Left renal pelvis (tissue), 4 donors: ENCODE data around the gene VN1R4. TPM values are rescaled to one million over a fixed set of nuclear protein-coding genes. Genes with fewer than 3 reads are reported as not detected.
A peak's percentile ranks its signal among the peaks of the same experiment; 100 is the strongest.
"Not testable (repeated sequence)": the region's sequence is repeated elsewhere in the genome, so short reads cannot be mapped to it uniquely, and the experiment has no call there.

Experiments
- DNase-seq, 4 donors: peaks; one replicate each; pipeline ENCODE4 v3.0.0-alpha.2; 2013; ENCODE audit warnings: low read depth in 4 of 4, low spot score in 3 of 4
- polyA plus RNA-seq, 4 donors: library from polyadenylated mRNA; unstranded; fragments of 120-200 nt; gene quantifications; one replicate each; pipeline ENCODE4 v1.2.1, GENCODE V29; 2013; ENCODE audit not compliant: insufficient read length in 4 of 4

The VN1R4 gene, protein sequence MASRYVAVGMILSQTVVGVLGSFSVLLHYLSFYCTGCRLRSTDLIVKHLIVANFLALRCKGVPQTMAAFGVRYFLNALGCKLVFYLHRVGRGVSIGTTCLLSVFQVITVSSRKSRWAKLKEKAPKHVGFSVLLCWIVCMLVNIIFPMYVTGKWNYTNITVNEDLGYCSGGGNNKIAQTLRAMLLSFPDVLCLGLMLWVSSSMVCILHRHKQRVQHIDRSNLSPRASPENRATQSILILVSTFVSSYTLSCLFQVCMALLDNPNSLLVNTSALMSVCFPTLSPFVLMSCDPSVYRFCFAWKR
- polyA plus RNA-seq: not detected

DNA sequence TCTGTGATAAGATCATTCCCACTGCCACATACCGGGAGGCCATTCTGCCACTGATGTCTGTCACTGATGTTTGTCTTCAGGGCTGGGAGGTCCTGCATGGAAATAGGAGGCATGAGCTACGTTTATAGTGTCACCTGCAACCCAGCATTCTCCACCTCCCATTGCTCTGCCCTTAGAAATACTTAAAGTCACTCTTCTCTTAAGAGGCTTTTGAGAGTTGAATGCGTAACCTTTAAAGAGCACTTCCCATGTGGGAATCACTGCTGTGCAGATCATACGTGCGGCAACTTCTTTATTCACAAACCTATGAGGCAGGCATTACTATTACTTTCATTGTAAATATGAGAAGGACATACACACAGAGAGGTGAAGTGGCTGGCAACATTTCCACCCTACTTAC, at the start of gene VN1R4:
Gene VN1R4 (minus strand): TSS at position 101 of the 400 bp plus-strand sequence. CDS start 58 bp downstream, at position 43.
- DNase-seq: not testable (repeated sequence)

DNA sequence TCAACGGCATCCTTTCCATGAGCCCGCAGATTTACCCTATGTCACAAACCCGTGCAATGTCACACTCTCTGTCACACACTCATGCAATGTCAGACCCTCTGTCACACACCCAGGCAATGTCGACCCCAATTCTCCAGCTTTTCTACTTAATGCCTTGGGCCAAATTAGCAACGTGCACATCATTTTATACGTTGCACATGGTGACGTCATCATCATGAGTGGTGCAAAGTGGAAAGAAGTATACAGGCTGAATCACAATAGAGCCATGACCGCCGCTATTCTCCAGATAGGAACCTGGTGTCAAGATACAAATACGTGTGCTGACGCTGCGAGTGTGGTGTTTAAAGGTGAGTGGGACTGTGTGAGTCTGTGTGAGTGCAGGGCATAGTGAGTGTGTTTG, 44.4 kb upstream of the VN1R4 start:
- DNase-seq: no peak

DNA sequence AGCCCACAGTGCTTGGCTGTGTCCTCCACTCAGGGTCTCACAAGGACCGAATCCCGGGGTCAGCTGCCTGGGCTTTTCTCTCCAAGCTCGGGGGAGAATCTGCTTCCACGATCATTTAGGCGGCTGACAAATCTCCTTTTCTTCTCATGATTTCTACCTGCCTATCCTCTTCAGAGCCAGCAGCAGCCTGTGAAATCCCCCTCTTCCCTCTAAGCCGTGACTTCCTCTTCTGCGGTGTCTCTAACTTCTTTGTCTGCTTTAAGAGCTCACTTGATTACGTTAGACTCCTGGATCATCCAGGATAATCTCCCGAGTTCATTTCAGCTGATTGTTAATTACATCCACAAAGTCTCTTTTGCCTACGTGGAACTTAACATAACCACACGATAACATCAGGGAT, 43.5 kb upstream of the VN1R4 start:
- DNase-seq: no peak

DNA sequence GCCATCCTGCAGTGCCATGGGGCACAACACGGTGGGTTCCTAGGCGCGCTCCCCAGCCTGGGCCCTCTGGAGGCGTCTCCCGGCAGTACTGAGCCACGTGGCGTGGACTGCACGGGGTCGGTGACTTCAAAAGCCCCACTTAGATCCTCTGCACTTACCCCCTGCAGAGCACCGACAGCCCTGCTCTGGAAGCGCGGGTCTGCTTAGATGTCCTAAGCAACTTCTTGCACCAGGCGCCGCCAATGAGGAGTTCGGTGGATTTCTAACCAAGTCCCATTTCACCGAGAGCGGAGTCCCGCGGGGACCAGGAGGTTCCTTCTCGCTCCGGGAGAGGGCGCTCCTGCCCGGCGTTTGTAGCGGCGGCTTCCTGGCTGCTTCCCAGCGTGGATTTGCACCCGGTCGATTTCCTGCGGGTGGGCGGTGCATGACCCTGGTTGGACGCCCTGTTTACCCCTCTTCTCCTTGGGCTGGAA, 40.9 kb upstream of the VN1R4 start:
- peak in 2 of 4 donors; percentile 1 to 37 for DNase-seq

DNA sequence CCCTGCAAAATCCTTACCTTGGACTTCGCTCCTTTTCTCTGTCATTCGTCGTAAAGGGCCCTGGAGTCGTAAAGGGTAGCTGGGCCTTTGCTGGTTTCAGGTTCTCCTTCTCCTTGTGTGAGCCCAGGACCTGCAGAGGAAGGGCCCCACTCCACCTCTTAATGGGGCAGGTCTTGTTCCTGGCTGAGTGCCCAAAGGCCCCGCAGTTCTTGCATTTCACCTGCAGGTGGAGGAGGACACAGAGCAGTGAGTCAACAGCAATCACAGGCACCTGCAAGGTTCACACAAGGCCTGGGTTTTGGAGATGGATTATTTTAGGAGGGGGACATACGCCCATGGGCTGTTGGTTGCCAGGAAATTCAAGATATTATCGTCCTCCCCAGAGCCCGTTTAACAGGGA, 33.8 kb upstream of the VN1R4 start:
- not testable (repeated sequence) for DNase-seq

DNA sequence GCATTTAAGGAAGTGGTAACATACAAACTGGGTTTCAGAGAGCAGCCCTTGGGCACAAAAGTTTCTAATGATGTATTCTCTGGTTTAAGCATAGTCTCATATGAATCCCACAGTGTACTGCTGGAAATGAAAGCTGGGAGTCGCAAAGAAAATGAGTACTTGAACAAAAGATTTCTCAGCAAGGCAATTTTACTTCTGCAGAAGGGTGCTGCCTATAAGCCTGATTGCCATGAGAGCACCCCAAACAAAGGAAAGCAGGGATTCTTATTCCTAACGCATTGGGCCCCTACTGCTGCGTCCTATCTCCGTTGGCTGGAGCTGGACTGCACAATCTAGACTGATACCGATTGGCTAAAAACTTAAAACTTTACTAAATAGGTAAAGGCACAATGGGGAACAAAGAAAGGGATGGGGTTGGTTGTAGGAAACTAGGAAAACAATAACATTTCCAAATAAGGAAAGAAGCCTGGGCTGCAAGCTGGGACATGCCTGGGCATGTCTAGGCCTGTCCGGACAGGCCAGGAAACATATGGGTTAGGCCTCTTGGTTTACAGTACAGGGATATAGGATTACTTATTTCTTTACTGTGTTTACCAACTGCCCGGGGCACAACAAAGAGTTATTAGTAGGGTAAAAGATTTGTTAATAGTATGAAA, 27.4 kb upstream of the VN1R4 start:
- no peak for DNase-seq

DNA sequence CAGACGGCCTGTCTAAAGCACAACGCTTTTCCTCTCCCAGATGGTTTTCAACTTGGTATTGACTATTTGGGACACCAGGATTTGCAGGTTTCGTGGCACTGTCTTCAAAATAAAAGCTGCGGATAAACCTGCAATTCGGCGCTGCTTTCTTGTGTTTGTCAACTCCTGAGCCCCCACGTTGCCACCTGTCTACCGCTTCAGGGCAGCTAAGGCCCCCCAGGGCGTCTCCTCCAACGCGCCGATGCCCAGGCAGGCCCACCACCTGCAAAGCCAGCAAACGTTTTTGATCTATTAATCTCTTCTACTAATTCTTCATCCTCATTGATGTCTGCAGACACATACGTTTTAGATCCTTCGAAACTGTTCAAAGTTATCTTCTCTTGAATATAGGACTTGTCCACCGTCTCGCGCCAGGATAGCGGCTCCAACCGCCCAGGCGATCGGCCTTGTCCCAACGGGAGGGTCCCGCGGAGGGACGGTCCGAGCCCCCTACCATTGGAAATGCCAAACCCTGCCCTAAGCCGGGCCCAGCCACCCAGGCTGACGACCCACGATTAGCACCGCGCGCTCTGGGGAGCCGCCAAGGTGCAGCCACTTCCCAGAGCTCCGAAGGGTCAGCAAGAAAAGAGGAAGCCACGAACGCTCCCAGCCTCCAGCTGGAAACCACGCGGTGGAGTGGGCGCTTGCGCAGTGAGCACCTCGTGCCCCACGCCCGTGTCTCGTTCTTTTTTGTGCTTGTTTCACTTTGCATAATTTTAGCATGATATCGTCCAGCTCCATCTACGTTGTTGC, 23.4 kb upstream of the VN1R4 start:
- no peak for DNase-seq

DNA sequence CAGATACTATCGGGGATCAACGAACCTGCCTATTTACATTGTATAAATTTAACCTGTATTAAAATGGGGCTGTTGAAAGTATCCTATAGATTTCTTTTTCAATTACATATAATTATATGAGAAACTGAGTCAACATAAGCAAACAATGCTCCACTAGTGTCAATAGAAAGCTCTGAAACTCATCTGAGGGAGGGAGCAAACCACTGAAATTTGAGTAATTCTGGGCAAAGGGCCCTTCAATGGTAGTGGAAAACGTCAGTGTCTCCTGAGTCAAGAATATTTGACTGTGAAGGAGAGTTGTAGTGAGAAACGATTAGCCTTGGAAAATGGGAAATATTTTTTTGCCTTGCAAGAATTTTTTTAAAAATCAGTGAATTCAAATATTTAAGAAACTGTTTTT, 17.6 kb upstream of the VN1R4 start:
- no peak for DNase-seq

DNA sequence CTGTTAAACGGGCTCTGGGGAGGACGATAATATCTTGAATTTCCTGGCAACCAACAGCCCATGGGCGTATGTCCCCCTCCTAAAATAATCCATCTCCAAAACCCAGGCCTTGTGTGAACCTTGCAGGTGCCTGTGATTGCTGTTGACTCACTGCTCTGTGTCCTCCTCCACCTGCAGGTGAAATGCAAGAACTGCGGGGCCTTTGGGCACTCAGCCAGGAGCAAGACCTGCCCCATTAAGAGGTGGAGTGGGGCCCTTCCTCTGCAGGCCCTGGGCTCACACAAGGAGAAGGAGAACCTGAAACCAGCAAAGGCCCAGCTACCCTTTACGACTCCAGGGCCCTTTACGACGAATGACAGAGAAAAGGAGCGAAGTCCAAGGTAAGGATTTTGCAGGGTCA, 14.4 kb upstream of the VN1R4 start:
- DNase-seq: not testable (repeated sequence)

DNA sequence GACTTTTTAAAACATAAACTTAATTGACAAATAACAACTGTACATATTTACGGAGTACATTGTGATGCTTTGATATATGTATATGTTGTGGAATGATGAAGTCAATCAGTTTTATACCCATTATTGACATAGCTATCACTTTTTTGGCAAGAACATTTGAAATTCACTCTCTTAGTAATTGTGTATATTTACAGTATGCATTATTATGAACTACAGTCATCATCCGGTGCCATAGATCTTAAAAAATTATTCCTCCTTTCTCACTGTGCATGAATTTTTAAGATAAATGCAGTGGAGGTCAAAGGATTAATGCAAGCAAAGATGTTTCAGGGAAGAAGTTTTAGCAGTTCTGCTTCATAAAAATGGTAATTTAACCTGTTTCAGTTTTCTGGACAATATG, 8.0 kb upstream of the VN1R4 start:
- no peak for DNase-seq

DNA sequence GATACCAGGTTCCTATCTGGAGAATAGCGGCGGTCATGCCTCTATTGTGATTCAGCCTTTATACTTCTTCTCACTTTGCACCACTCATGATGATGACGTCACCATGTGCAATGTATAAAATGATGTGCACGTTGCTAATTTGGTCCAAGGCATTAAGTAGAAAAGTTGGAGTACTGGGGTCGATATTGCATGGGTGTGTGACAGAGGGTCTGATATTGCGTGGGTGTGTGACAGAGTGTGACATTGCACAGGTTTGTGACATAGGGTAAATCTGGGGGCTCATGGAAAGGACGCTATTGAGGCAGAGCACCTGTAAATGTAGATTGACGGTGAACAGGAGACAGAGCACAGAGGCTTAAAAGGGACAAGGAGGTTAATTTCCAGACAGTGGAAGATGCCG, 4.5 kb upstream of the VN1R4 start:
- DNase-seq: no peak

DNA sequence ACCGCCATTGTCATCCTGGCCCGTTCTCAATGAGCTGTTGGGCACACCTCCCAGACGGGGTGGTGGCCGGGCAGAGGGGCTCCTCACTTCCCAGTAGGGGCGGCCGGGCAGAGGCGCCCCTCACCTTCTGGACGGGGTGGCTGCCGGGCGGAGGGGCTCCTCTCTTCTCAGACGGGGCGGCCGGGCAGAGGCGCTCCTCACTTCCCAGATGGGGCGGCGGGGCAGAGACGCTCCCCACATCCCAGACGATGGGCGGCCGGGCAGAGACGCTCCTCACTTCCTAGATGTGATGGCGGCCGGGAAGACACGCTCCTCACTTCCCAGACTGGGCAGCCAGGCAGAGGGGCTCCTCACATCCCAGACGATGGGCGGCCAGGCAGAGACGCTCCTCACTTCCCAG, 2.3 kb upstream of the VN1R4 start:
- not testable (repeated sequence) for DNase-seq

DNA sequence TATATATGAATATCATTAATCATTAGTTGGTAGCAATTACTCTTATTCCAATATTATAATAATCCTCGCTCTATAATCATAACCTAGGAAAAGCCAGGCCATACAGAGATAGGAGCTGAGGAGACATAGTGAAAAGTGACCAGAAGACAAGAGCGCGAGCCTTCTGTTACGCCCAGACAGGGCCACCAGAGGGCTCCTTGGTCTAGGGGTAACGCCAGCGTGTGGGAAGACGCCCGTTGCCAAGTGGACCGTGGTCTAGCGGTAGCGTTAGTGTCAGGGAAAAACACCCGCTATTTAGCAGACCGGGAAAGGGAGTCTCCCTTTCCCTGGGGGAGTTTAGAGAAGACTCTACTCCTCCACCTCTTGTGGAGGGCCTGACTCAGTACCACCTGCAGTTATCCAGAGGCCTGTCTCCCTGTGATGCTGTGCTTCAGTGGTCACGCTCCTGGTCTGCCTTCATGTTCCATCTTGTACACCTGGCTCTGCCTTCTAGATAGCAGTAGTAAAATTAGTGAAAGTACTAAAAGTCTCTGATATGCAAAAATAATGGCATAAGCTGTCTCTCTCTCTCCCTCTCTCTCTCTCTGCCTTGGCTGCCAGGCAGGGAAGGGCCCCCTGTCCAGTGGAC, 9.7 kb downstream of the VN1R4 start, which contains the start of gene VN1R2:
Gene VN1R2 (plus strand): TSS at position 578 of the 628 bp plus-strand sequence. CDS start 84 bp downstream, outside the sequence.
- DNase-seq: not testable (repeated sequence)

DNA sequence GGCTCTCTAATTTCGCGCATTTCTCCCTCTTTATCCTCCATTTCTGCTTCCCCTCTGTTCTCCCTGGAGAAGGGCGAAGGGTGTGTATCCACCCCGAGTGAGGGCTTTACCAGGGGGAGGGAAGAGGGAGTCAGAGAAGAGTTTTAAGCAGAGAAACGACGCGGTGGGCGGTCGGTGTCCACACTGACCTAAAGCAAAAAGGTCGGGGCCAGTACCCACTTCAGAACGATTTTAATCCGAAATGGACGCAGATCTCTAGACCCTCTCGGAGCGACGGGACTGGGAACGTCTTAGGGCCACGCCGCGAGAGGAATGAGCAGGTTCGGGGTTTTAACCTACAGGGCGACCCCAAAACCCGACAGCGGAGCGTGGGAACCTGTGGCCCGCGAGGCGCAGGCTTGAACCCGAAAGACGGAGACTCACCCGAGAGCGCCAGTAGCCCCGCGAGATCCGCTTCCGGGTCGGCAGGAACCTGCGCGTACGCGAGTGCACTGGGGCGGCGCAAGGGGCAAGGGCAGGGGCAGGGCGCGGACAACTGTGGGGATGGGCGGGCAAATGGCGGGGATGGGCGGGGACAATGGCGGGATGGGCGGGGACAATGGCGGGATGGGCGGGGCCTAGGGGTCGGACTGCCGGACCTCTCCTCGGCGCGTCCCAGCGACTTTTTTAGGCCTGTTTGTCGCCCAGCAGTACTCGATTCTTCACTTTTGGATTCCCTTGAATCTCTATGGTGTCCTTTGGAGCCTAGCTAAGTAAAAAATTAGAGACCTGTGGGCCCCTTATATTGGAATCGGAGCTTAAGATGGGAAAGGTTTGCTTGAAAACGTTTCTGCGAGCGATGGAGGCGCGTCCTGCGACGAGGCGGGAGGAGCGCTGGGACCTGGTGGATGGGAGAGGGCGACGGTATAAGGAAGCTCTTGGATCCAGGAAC, 12.8 kb downstream of the VN1R4 start, which contains the start of gene ZNF677:
Gene ZNF677 (minus strand): TSS at position 463 of the 931 bp plus-strand sequence. CDS start 3,323 bp downstream, outside the sequence.
- peak; percentile 64 to 72 (median 68) for DNase-seq

DNA sequence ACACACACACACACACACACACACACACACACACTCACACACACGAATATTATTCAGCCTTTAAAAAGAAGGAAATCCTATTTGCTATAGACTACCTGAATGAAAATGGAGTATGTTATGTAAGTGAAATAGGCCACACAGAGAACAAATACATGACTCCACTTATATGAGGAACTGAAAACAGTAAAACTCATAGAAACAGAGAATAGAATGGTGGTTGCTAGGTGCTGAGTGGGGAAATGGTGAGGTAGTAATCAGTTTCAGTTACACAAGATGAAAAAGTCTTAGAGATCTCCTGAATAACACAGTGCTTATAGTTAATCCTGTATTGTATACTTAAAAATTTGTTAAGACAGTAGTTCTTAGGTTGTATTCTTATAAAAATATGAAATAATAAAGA, 21.0 kb downstream of the VN1R4 start:
- no peak for DNase-seq

DNA sequence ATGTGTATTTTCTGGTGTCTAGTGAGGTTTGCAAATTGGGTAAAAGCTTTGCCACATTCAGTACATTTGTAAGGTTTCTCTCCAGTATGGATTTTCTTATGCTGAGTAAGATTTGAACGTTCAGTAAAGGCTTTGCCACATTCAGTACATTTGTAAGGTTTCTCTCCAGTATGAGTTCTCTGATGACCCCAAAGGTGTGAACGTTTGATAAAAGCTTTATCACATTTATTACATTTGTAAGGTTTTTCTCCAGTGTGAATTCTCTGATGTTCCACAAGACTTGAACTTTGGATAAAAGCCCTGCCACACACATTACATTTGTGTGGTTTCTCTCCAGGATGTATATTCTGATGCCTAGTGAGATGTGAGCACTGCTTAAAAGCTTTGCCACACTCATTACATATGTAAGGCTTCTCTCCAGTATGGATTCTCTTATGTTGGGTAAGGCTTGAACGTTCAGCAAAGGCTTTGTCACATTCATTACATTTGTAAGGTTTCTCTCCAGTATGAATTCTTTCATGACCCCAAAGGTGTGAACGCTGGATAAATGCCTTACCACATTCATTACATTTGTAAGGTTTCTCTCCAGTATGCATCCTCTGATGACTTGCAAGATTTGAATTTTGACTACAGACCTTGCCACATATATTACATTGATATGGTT, 30.3 kb downstream of the VN1R4 start:
- no peak for DNase-seq

DNA sequence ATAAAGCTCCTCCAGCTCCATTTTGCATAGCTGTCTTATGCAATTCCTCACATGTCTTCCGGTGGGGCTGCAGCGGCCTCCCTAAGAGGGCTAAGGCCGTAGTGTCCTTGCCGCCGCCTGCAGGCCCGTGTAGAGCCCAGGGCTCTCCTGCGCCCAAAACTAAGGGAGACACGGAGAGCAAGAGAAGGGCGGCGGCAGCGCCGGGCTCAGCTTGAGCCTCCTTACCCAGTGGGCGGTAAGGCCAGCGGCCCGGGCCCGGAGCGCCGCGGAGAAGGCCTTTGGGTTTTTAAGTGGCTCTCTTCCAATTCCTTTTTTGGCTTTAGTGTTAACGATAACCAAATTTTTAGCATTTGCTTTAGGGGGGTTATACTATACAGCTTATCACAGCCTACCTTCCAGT, 42.9 kb downstream of the VN1R4 start:
- DNase-seq: no peak

DNA sequence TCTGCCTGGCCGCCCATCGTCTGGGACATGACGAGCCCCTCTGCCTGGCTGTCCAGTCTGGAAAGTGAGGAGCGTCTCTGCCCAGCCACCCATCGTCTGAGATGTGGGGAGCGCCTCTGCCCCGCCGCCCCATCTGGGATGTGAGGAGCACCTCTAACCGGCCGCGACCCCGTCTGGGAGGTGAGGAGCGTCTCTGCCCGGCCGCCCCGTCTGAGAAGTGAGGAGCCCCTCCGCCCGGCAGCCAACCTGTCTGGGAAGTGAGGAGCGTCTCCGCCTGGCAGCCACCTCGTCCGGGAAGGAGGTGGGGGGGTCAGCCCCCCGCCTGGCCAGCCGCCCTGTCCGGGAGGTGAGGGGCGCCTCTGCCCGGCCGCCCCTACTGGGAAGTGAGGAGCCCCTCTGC, 44.8 kb downstream of the VN1R4 start:
- DNase-seq: not testable (repeated sequence)
